Naive thymus-derived CD4-positive, alpha-beta T cell (primary cell): ENCODE data around the gene MAG. TPM values are rescaled to one million over a fixed set of nuclear protein-coding genes. Genes with fewer than 3 reads are reported as not detected.

ENCODE experiments used
- ATAC-seq: fragments of 150-1000 bp; cut with Tn5 transposase; 2 replicates; pipeline ENCODE4 v1.10.0; 2021; ENCODE audit warnings: mild to moderate bottlenecking, moderate library complexity
- CTCF ChIA-PET: fragments of 350-600 bp; sonication (Branson Sonifier 250); formaldehyde crosslinking; loops from one replicate; lab custom pipeline; 2021; ENCODE audit warnings: antibody characterized with exemption; lab: Charles Lee
- POLR2A ChIA-PET: fragments of 350-600 bp; sonication (Branson Sonifier 250); formaldehyde crosslinking; loops from one replicate; lab custom pipeline; 2021; ENCODE audit warnings: antibody characterized with exemption, inconsistent platforms; lab: Charles Lee
- DNase-seq, 9 donors: peaks; one replicate each; pipeline versions ENCODE4 v3.0.0 to v3.0.0-alpha.2; 2020 to 2022; ENCODE audit warnings: mixed read lengths in 1 of 9
- H3K27ac ChIP-seq: one replicate; pipeline ENCODE4 v1.7.0; 2013; ENCODE audit warnings: mild to moderate bottlenecking, low read depth, low read length, moderate library complexity
- H3K27me3 ChIP-seq, 2 donors: one replicate each; pipeline ENCODE4 v1.7.0; 2013; ENCODE audit warnings: low read length in 2 of 2, mild to moderate bottlenecking in 2 of 2, moderate library complexity in 2 of 2; ENCODE audit not compliant: control insufficient read depth in 2 of 2, insufficient read depth in 2 of 2
- H3K36me3 ChIP-seq, 3 experiments: 1 replicate in 2 of 3; 2 replicates in 1 of 3; pipeline ENCODE4 v1.7.0; 2013; ENCODE audit warnings: low read length in 3 of 3, mild to moderate bottlenecking in 3 of 3, moderate library complexity in 1 of 3; ENCODE audit not compliant: insufficient read depth in 3 of 3, control insufficient read depth in 2 of 3
- H3K4me1 ChIP-seq, 2 donors: one replicate each; pipeline ENCODE4 v1.7.0; 2013; ENCODE audit warnings: low read length in 2 of 2, mild to moderate bottlenecking in 2 of 2, moderate library complexity in 1 of 2; ENCODE audit not compliant: control insufficient read depth in 2 of 2, insufficient read depth in 2 of 2
- H3K4me3 ChIP-seq: 2 replicates; pipeline ENCODE4 v1.7.0; 2013; ENCODE audit warnings: mild to moderate bottlenecking, low read length
- H3K9me3 ChIP-seq, 3 experiments: 1 replicate in 2 of 3; 2 replicates in 1 of 3; pipeline ENCODE4 v1.7.0; 2013; ENCODE audit warnings: low read length in 3 of 3; ENCODE audit not compliant: control insufficient read depth in 2 of 3
- H3K27ac Mint-ChIP-seq, 9 donors: one replicate each; pipeline ENCODE4 v1.8.0; 2020 to 2022; ENCODE audit warnings: mixed read lengths in 9 of 9, mild to moderate bottlenecking in 8 of 9, moderate library complexity in 5 of 9, inconsistent platforms in 2 of 9
- H3K27me3 Mint-ChIP-seq, 5 donors: one replicate each; pipeline ENCODE4 v1.8.0; 2021 to 2022; ENCODE audit warnings: mixed read lengths in 5 of 5, mild to moderate bottlenecking in 1 of 5
- H3K36me3 Mint-ChIP-seq, 5 donors: one replicate each; pipeline ENCODE4 v1.8.0; 2020 to 2022; ENCODE audit warnings: mixed read lengths in 5 of 5, mild to moderate bottlenecking in 3 of 5, inconsistent platforms in 1 of 5
- H3K4me1 Mint-ChIP-seq, 7 donors: one replicate each; pipeline ENCODE4 v1.8.0; 2020 to 2022; ENCODE audit warnings: mixed read lengths in 7 of 7, mild to moderate bottlenecking in 3 of 7, inconsistent platforms in 1 of 7
- H3K4me3 Mint-ChIP-seq, 10 donors: one replicate each; pipeline ENCODE4 v1.8.0; 2020 to 2022; ENCODE audit warnings: mild to moderate bottlenecking in 10 of 10, mixed read lengths in 10 of 10, moderate library complexity in 6 of 10, inconsistent platforms in 2 of 10
- H3K9me3 Mint-ChIP-seq, 11 donors: one replicate each; pipeline ENCODE4 v1.8.0; 2020 to 2022; ENCODE audit warnings: mixed read lengths in 11 of 11, mild to moderate bottlenecking in 4 of 11, inconsistent platforms in 1 of 11, moderate library complexity in 1 of 11
- intact Hi-C, 2 donors: fragments of 100-400 bp; cut with micrococcal nuclease; formaldehyde crosslinking; loops; one replicate each; pipeline ENCODE4 v1.15.1; 2023
- polyA plus RNA-seq, 2 donors: library from polyadenylated mRNA; unstranded; fragments of 300-500 nt; fragmentation: Illumina TruSeq; gene quantifications; one replicate each; pipeline ENCODE4 v1.2.3, GENCODE V29; 2021
- total RNA-seq, 6 experiments: library from RNA in 5 of 6; stranded (reverse) in 5 of 6; gene quantifications; 1 replicate in 5 of 6; 2 replicates in 1 of 6; pipeline ENCODE4 v1.2.3 and lab custom pipeline; 2021 to 2026

The MAG gene
- total and polyA plus RNA-seq, 7 experiments from 2014 or later: 0.29 to 0.31 TPM; not detected in 5

- Mint-ChIP-seq H3K4me3 (no peak overlapping the region), H3K4me1 (peaks cover 0 to 18% (median 7%) of the 10 kb centered on the region in 7 donors), H3K27ac (no peak overlapping the region), H3K9me3 (no peaks in the 10 kb centered on the region), H3K27me3 (peaks cover 5 to 12% (median 9%) of the 10 kb centered on the region in 5 donors), H3K36me3 (peaks cover 4 to 15% (median 5%) of the 10 kb centered on the region in 5 donors)
- DNase-seq (no peak), ATAC-seq (no peak)
- Histone ChIP-seq H3K9me3 (no peaks in the 10 kb centered on the region), H3K4me1 (no peaks in the 10 kb centered on the region), H3K36me3 (peaks cover 0 to 54% (median 2%) of the 10 kb centered on the region in 3 experiments), H3K4me3 (no peak overlapping the region), H3K27ac (no peak overlapping the region), H3K27me3 (no peaks in the 10 kb centered on the region)
- POLR2A ChIA-PET: interaction anchor here (0.8 kb wide), 1 partner anchor 8 kb away, joined by 3 read pairs; no protein-coding TSS in a partner anchor
- CTCF ChIA-PET: no interaction called here
- intact Hi-C loops: no loop called here
Measured at GRCh38 chr19:35278578-35279284, 13.2 kb upstream of the MAG start.

- intact Hi-C loops: no loop called here
- H3K27me3 Mint-ChIP-seq: peaks cover 5 to 14% (median 11%) of the 10 kb centered on the region in 5 donors
- CTCF ChIA-PET: no interaction called here
- no peaks in the 10 kb centered on the region for H3K4me1 ChIP-seq
- no peak overlapping the region for H3K4me3 ChIP-seq
- no peak overlapping the region for H3K27ac ChIP-seq
- peaks cover 0 to 15% (median 6%) of the 10 kb centered on the region in 7 donors for H3K4me1 Mint-ChIP-seq
- no peak overlapping the region for H3K27ac Mint-ChIP-seq
- peaks cover 0 to 8% (median 2%) of the 10 kb centered on the region in 5 donors for H3K36me3 Mint-ChIP-seq
- DNase-seq: no peak
- peaks cover 0 to 48% (median 2%) of the 10 kb centered on the region in 3 experiments for H3K36me3 ChIP-seq
- no peak for ATAC-seq
- POLR2A ChIA-PET: interaction anchor here (0.8 to 1.0 kb wide), 2 partner anchors 15 to 61 kb away, joined by 3 read pairs; no protein-coding TSS in a partner anchor
- H3K9me3 Mint-ChIP-seq: no peaks in the 10 kb centered on the region
- no peak overlapping the region for H3K4me3 Mint-ChIP-seq
- H3K9me3 ChIP-seq: no peaks in the 10 kb centered on the region
- H3K27me3 ChIP-seq: no peaks in the 10 kb centered on the region
Measured at GRCh38 chr19:35279374-35279773, 12.6 kb upstream of the MAG start.

GRCh38 chr19:35279985-35280821 lies 11.8 kb upstream of the MAG start:
- CTCF ChIA-PET: interaction anchor here (0.7 kb wide), 1 partner anchor 307 kb away, joined by 3 read pairs; no protein-coding TSS in a partner anchor

GRCh38 chr19:35281303-35281702 lies 10.7 kb upstream of the MAG start:
- H3K27me3 Mint-ChIP-seq: peaks cover 5 to 21% (median 18%) of the 10 kb centered on the region in 5 donors
- peaks cover 0 to 4% (median 0%) of the 10 kb centered on the region in 5 donors for H3K36me3 Mint-ChIP-seq
- Histone ChIP-seq H3K9me3 (no peaks in the 10 kb centered on the region), H3K36me3 (peaks cover 0 to 31% (median 2%) of the 10 kb centered on the region in 3 experiments), H3K4me3 (no peak overlapping the region), H3K27ac (no peak overlapping the region), H3K27me3 (no peaks in the 10 kb centered on the region), H3K4me1 (no peaks in the 10 kb centered on the region)
- peak overlapping the region in 3 of 9 donors; percentile 44 to 72 (median 65) for H3K27ac Mint-ChIP-seq
- H3K4me1 Mint-ChIP-seq: peaks cover 0 to 12% (median 0%) of the 10 kb centered on the region in 7 donors
- ChIA-PET POLR2A (interaction anchor here (0.5 to 2.2 kb wide), 5 partner anchors 12 to 138 kb away, joined by 3 to 6 read pairs (median 3); no protein-coding TSS in a partner anchor), CTCF (no interaction called here)
- ATAC-seq: no peak
- H3K9me3 Mint-ChIP-seq: no peaks in the 10 kb centered on the region
- DNase-seq: no peak
- H3K4me3 Mint-ChIP-seq: no peak overlapping the region
- intact Hi-C loops: no loop called here

More at GRCh38 chr19:35279985-35280821, 11.8 kb upstream of the MAG start:
- H3K9me3 Mint-ChIP-seq: no peaks in the 10 kb centered on the region
- ATAC-seq (no peak), DNase-seq (no peak)
- H3K27ac Mint-ChIP-seq: peak overlapping the region in 2 of 9 donors; percentile 65 to 72
- H3K4me3 Mint-ChIP-seq: no peak overlapping the region
- H3K36me3 ChIP-seq: peaks cover 0 to 41% (median 2%) of the 10 kb centered on the region in 3 experiments
- H3K27ac ChIP-seq: no peak overlapping the region
- no peaks in the 10 kb centered on the region for H3K4me1 ChIP-seq
- intact Hi-C loops: no loop called here
- H3K27me3 ChIP-seq: no peaks in the 10 kb centered on the region
- peaks cover 5 to 19% (median 16%) of the 10 kb centered on the region in 5 donors for H3K27me3 Mint-ChIP-seq
- H3K9me3 ChIP-seq: no peaks in the 10 kb centered on the region
- peaks cover 0 to 4% (median 2%) of the 10 kb centered on the region in 5 donors for H3K36me3 Mint-ChIP-seq
- H3K4me1 Mint-ChIP-seq: peaks cover 0 to 14% (median 4%) of the 10 kb centered on the region in 7 donors
- no peak overlapping the region for H3K4me3 ChIP-seq
- POLR2A ChIA-PET: interaction anchor here (0.8 to 2.2 kb wide), 3 partner anchors 11 to 62 kb away, joined by 3 to 6 read pairs (median 3); no protein-coding TSS in a partner anchor

GRCh38 chr19:35284153-35285094 lies 7.5 kb upstream of the MAG start:
- H3K27ac Mint-ChIP-seq: no peak overlapping the region
- Histone ChIP-seq H3K9me3 (no peaks in the 10 kb centered on the region), H3K36me3 (peaks cover 0 to under 1% (median 0%) of the 10 kb centered on the region in 3 experiments), H3K4me1 (no peaks in the 10 kb centered on the region), H3K27me3 (no peaks in the 10 kb centered on the region), H3K27ac (no peak overlapping the region), H3K4me3 (no peak overlapping the region)
- intact Hi-C loops: no loop called here
- H3K27me3 Mint-ChIP-seq: peaks cover 5 to 24% (median 18%) of the 10 kb centered on the region in 5 donors
- no peaks in the 10 kb centered on the region for H3K9me3 Mint-ChIP-seq
- no peak overlapping the region for H3K4me3 Mint-ChIP-seq
- CTCF ChIA-PET: interaction anchor here (0.6 kb wide), 1 partner anchor 737 kb away, joined by 3 read pairs; no protein-coding TSS in a partner anchor
- H3K4me1 Mint-ChIP-seq: peaks cover 0 to 10% (median 0%) of the 10 kb centered on the region in 7 donors
- ATAC-seq (no peak), DNase-seq (no peak)
- H3K36me3 Mint-ChIP-seq: no peaks in the 10 kb centered on the region
- POLR2A ChIA-PET: interaction anchor here (0.7 kb wide), 1 partner anchor 1197 kb away, joined by 5 read pairs; no protein-coding TSS in a partner anchor
